Measurements from ENCODE around the gene MAP1S. TPM values are rescaled to one million over a fixed set of nuclear protein-coding genes. Genes with fewer than 3 reads are reported as not detected.

The MAP1S gene
- total and polyA plus RNA-seq, 2 of the 8 experiments (the other 6 are each of a cell fraction or from before 2014, with no cell fraction given): 66.7 to 115 TPM

DNA sequence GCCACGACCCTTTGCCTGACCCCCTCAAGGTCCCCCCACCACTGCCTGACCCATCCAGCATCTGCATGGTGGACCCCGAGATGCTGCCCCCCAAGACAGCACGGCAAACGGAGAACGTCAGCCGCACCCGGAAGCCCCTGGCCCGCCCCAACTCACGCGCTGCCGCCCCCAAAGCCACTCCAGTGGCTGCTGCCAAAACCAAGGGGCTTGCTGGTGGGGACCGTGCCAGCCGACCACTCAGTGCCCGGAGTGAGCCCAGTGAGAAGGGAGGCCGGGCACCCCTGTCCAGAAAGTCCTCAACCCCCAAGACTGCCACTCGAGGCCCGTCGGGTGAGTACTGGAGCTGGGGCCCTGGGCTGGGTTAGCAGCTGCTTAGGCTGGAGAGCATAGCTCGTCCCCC, 8.6 kb downstream of the MAP1S start:
- Histone ChIP-seq H2AFZ (ENCODE audit: low read length) (no peak overlapping the region), H3K9ac (replicated peaks in 1 of 4; ENCODE audit: extremely low read depth in 1 of 4, low read depth in 3 of 4, low read length in 3 of 4) (no peak overlapping the region), H3K27me3 (replicated peaks in 1 of 4; ENCODE audit: control insufficient read depth in 3 of 4, extremely low read depth in 1 of 4, insufficient read depth in 3 of 4, low read length in 3 of 4) (no peaks in the 10 kb centered on the region), H3K18ac (ENCODE audit: extremely low read depth, low read length) (no peak overlapping the region), H3K23ac (ENCODE audit: insufficient read length) (no peak overlapping the region), H2AK5ac (ENCODE audit: low read depth, low read length) (no peak overlapping the region), H2BK20ac (ENCODE audit: low read length) (no peak overlapping the region), H4K20me1 (replicated peaks in 1 of 2; ENCODE audit: control insufficient read depth in 1 of 2, insufficient read depth in 2 of 2, low read length in 2 of 2) (peaks cover 20 to 28% of the 10 kb centered on the region in 2 experiments), H3K4me2 (ENCODE audit: insufficient read depth in 1 of 2, low read depth in 2 of 2, low read length in 2 of 2) (no peak overlapping the region), H3K4me1 (replicated peaks in 1 of 4; ENCODE audit: control insufficient read depth in 3 of 4, insufficient read depth in 4 of 4, low read length in 3 of 4) (no peaks in the 10 kb centered on the region), H4K91ac (replicated peaks; ENCODE audit: insufficient read length, low read length) (no peak overlapping the region), H4K8ac (ENCODE audit: extremely low read depth, insufficient read depth, low read length) (0 out of 2 replicates have a peak overlapping the region, but pooled peaks have one; percentile 68), H3K23me2 (ENCODE audit: low read depth, low read length) (no peaks in the 10 kb centered on the region), H2BK120ac (replicated peaks; ENCODE audit: low read depth, low read length) (no peak overlapping the region), H3K79me2 (ENCODE audit: control insufficient read depth in 1 of 2, insufficient read depth in 2 of 2, low read length in 2 of 2) (peaks cover 0 to 44% of the 10 kb centered on the region in 2 experiments; a peak in 2 of 4 replicates), H2BK12ac (ENCODE audit: low read depth, low read length) (no peak overlapping the region), H4K5ac (ENCODE audit: insufficient read length, low read depth, low read length) (no peak overlapping the region), H3K27ac (ENCODE audit: low read depth, low read length) (no peak overlapping the region), H3K36me3 (ENCODE audit: control insufficient read depth in 2 of 4, insufficient read depth in 4 of 4, low read length in 3 of 4) (peaks cover 19 to 65% (median 47%) of the 10 kb centered on the region in 4 experiments), H3K14ac (ENCODE audit: insufficient read length) (no peak overlapping the region), H3K79me1 (ENCODE audit: low read depth, low read length) (peaks cover 13% of the 10 kb centered on the region; the same call in 1 of the 2 replicates), H3K4me3 (ENCODE audit: extremely low read depth in 1 of 4, insufficient read depth in 2 of 4, low read depth in 3 of 4, low read length in 4 of 4) (no peak overlapping the region), H2BK15ac (ENCODE audit: low read length) (no peak overlapping the region), H2BK5ac (ENCODE audit: low read depth, low read length) (no peak overlapping the region), H3K4ac (replicated peaks; ENCODE audit: insufficient read length, low read depth, low read length) (no peak overlapping the region), H3K56ac (replicated peaks; ENCODE audit: insufficient read length, low read depth, low read length) (no peak overlapping the region), H3K9me3 (ENCODE audit: insufficient read depth in 2 of 2, low read depth in 1 of 2, low read length in 1 of 2) (no peaks in the 10 kb centered on the region)
- no peak for DNase-seq (ENCODE audit: low read depth in 1 of 2, low spot score in 2 of 2)
- no peak for FAIRE-seq
- POLR2A ChIA-PET (ENCODE audit: partially characterized antibody): no interaction called here
- CTCF ChIA-PET (ENCODE audit: partially characterized antibody): interaction anchor here (1.1 to 6.8 kb wide), 3 partner anchors 11 to 211 kb away, joined by 3 to 78 read pairs (median 11); no protein-coding TSS in a partner anchor
- TF ChIP-seq FOSL1 (IDR thresholded peaks at IDR 0.05; ENCODE audit: insufficient read depth, low read depth, low read length) (no peak), POLR2A (IDR thresholded peaks at IDR 0.05; ENCODE audit: control extremely low read depth in 1 of 2, low read depth in 2 of 2, low read length in 2 of 2) (no peak), SP1 (IDR thresholded peaks at IDR 0.05; ENCODE audit: low read depth, low read length) (no peak), JUND (IDR thresholded peaks at IDR 0.05; ENCODE audit: low read length) (no peak), NRF1 (IDR thresholded peaks at IDR 0.05; ENCODE audit: low read depth, low read length) (no peak), PHF8 (conservative IDR thresholded peaks at IDR 0.05; ENCODE audit: low read depth, low read length) (no peak)
- TF ChIP-seq, protein P1, sequence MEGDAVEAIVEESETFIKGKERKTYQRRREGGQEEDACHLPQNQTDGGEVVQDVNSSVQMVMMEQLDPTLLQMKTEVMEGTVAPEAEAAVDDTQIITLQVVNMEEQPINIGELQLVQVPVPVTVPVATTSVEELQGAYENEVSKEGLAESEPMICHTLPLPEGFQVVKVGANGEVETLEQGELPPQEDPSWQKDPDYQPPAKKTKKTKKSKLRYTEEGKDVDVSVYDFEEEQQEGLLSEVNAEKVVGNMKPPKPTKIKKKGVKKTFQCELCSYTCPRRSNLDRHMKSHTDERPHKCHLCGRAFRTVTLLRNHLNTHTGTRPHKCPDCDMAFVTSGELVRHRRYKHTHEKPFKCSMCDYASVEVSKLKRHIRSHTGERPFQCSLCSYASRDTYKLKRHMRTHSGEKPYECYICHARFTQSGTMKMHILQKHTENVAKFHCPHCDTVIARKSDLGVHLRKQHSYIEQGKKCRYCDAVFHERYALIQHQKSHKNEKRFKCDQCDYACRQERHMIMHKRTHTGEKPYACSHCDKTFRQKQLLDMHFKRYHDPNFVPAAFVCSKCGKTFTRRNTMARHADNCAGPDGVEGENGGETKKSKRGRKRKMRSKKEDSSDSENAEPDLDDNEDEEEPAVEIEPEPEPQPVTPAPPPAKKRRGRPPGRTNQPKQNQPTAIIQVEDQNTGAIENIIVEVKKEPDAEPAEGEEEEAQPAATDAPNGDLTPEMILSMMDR (IDR thresholded peaks at IDR 0.05; ENCODE audit: control extremely low read depth in 1 of 3, insufficient read depth in 1 of 3, low read depth in 1 of 3, low read length in 3 of 3): no peak
- TF ChIP-seq, protein P2, sequence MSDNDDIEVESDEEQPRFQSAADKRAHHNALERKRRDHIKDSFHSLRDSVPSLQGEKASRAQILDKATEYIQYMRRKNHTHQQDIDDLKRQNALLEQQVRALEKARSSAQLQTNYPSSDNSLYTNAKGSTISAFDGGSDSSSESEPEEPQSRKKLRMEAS (IDR thresholded peaks at IDR 0.05): no peak
- WGBS, 2 experiments (ENCODE audit: extremely low coverage in 1 of 2, insufficient coverage in 1 of 2, insufficient read length in 1 of 2, insufficient replicate concordance in 2 of 2, low coverage in 1 of 2, low lambda C conversion rate in 2 of 2, missing lambda C conversion rate in 1 of 2): 96% methylated on average over 16 of the region's 19 CpGs; no CpG with 5 or more reads in 1 of the 2 experiments
